OCI-LY1 (cell line): ENCODE data around the gene ZNF609.
A peak's percentile ranks its signal among the peaks of the same experiment; 100 is the strongest.

Source experiments
- H2AFZ ChIP-seq: fragments of 200-600 bp; sonication (generic), shearing (Covaris generic); 2 replicates; pipeline ENCODE4 v1.6.0; 2014; ENCODE audit warnings: antibody characterized with exemption, mild to moderate bottlenecking, low read length
- H3F3A ChIP-seq: fragments of 200-600 bp; sonication (generic), shearing (Covaris generic); 2 replicates; pipeline ENCODE4 v1.6.0; 2014; ENCODE audit warnings: mild to moderate bottlenecking, antibody characterized with exemption, low read length, moderate library complexity; ENCODE audit not compliant: insufficient read depth
- H3K27ac ChIP-seq: fragments of 200-600 bp; sonication (generic); 2 replicates; pipeline ENCODE4 v1.5.1; 2014; ENCODE audit warnings: low read length, mixed run types, mild to moderate bottlenecking, low read depth; ENCODE audit not compliant: poor library complexity, severe bottlenecking
- H3K27me3 ChIP-seq: fragments of 200-600 bp; sonication (generic); 2 replicates; pipeline ENCODE4 v1.6.0; 2014; ENCODE audit warnings: antibody characterized with exemption, mild to moderate bottlenecking, low read length, moderate library complexity; ENCODE audit not compliant: insufficient read depth
- H3K36me3 ChIP-seq: fragments of 200-600 bp; sonication (generic); 2 replicates; pipeline ENCODE4 v1.6.1; 2014; ENCODE audit warnings: mild to moderate bottlenecking, antibody characterized with exemption, low read length, moderate library complexity, mixed read lengths; ENCODE audit not compliant: insufficient read depth
- H3K4me1 ChIP-seq: fragments of 200-600 bp; sonication (generic); 2 replicates; pipeline ENCODE4 v1.5.1; 2014; ENCODE audit warnings: mild to moderate bottlenecking, low read length, moderate library complexity; ENCODE audit not compliant: insufficient read depth, severe bottlenecking
- H3K4me2 ChIP-seq: fragments of 200-600 bp; sonication (generic), shearing (Covaris generic); 2 replicates; pipeline ENCODE4 v1.6.1; 2014; ENCODE audit warnings: low read length
- H3K4me3 ChIP-seq: fragments of 200-600 bp; sonication (generic); 2 replicates; pipeline ENCODE4 v1.5.1; 2014; ENCODE audit warnings: low read length, low read depth, mild to moderate bottlenecking, mixed read lengths; ENCODE audit not compliant: poor library complexity, severe bottlenecking
- H3K79me2 ChIP-seq: fragments of 200-600 bp; shearing (Covaris generic); 2 replicates; pipeline ENCODE4 v1.6.1; 2016; ENCODE audit warnings: mixed run types, low read length, mixed read lengths; ENCODE audit not compliant: insufficient read depth
- H3K9ac ChIP-seq: fragments of 200-600 bp; sonication (generic), shearing (Covaris generic); 2 replicates; pipeline ENCODE4 v1.6.1; 2014; ENCODE audit warnings: mild to moderate bottlenecking, low read length, mixed read lengths
- H3K9me2 ChIP-seq: fragments of 200-600 bp; sonication (generic), shearing (Covaris generic); 2 replicates; pipeline ENCODE4 v1.6.1; 2014; ENCODE audit warnings: low read depth, mild to moderate bottlenecking, low read length, mixed read lengths
- H3K9me3 ChIP-seq: fragments of 200-600 bp; shearing (Covaris generic); 2 replicates; pipeline ENCODE4 v1.6.1; 2014; ENCODE audit warnings: low read length, mixed read lengths
- H4K20me1 ChIP-seq: fragments of 200-600 bp; sonication (generic), shearing (Covaris generic); 2 replicates; pipeline ENCODE4 v1.6.0; 2016; ENCODE audit warnings: mild to moderate bottlenecking, low read length; ENCODE audit not compliant: insufficient read depth
- CTCF ChIP-seq: fragments of 200-600 bp; sonication (generic), shearing (Covaris generic); IDR thresholded peaks from 2 replicates; pipeline ENCODE4 v1.5.1; 2017; ENCODE audit warnings: mild to moderate bottlenecking, antibody characterized with exemption, low read length, moderate library complexity, mixed read lengths
- EZH2 ChIP-seq: fragments of 200-600 bp; sonication (generic), shearing (Covaris generic); IDR thresholded peaks from 2 replicates; pipeline ENCODE4 v1.8.0; 2017; ENCODE audit warnings: borderline replicate concordance, mixed run types, mild to moderate bottlenecking, antibody characterized with exemption, low read length, moderate library complexity, mixed read lengths

ZNF609 gene

GRCh38 chr15:64699751-64700388 is 239.5 kb downstream of the ZNF609 start:
- no peaks in the 10 kb centered on the region for H3F3A ChIP-seq
- H2AFZ ChIP-seq, result no peak overlapping the region
- H3K9me2 ChIP-seq, result no peaks in the 10 kb centered on the region
- H3K9ac ChIP-seq, result no peak overlapping the region
- no peaks in the 10 kb centered on the region for H3K36me3 ChIP-seq
- H3K9me3 ChIP-seq, result no peaks in the 10 kb centered on the region
- peaks cover 58% of the 10 kb centered on the region for H3K4me1 ChIP-seq
- TF ChIP-seq CTCF (no peak), EZH2 (no peak)
- H3K79me2 ChIP-seq, result peaks cover 13% of the 10 kb centered on the region
- H3K27me3 ChIP-seq, result no peaks in the 10 kb centered on the region
- H4K20me1 ChIP-seq, result no peaks in the 10 kb centered on the region
- no peak overlapping the region for H3K27ac ChIP-seq
- no peak overlapping the region for H3K4me3 ChIP-seq
- peak overlapping the region; percentile 76; the same call in 1 of the 2 replicates for H3K4me2 ChIP-seq

- no peaks in the 10 kb centered on the region for H3K27me3 ChIP-seq
- H3K4me3 ChIP-seq, result peak overlapping the region; percentile 86
- H3K4me1 ChIP-seq, result peaks cover 47% of the 10 kb centered on the region
- TF ChIP-seq EZH2, result no peak
- TF ChIP-seq CTCF, result no peak
- no peak overlapping the region for H2AFZ ChIP-seq
- H4K20me1 ChIP-seq, result no peaks in the 10 kb centered on the region
- H3K36me3 ChIP-seq, result no peaks in the 10 kb centered on the region
- peak overlapping the region; percentile 85; the same call in 1 of the 2 replicates for H3K9ac ChIP-seq
- H3F3A ChIP-seq, result no peaks in the 10 kb centered on the region
- peak overlapping the region; percentile 76 for H3K4me2 ChIP-seq
- no peaks in the 10 kb centered on the region for H3K9me3 ChIP-seq
- H3K79me2 ChIP-seq, result peaks cover 13% of the 10 kb centered on the region
- H3K9me2 ChIP-seq, result no peaks in the 10 kb centered on the region
- H3K27ac ChIP-seq, result peak overlapping the region; percentile 5
These were observed 240.7 kb downstream of the ZNF609 start for GRCh38 chr15:64701051-64701450.

GRCh38 chr15:64701482-64702184 is 241.3 kb downstream of the ZNF609 start:
- peaks cover 13% of the 10 kb centered on the region for H3K79me2 ChIP-seq
- peak overlapping the region; percentile 5 for H3K27ac ChIP-seq
- no peak overlapping the region for H2AFZ ChIP-seq
- no peaks in the 10 kb centered on the region for H3K27me3 ChIP-seq
- H3K36me3 ChIP-seq, result no peaks in the 10 kb centered on the region
- H3K4me1 ChIP-seq, result peaks cover 47% of the 10 kb centered on the region
- no peaks in the 10 kb centered on the region for H3K9me3 ChIP-seq
- peak overlapping the region; percentile 86 for H3K4me3 ChIP-seq
- H3F3A ChIP-seq, result no peaks in the 10 kb centered on the region
- peak overlapping the region; percentile 85; the same call in 1 of the 2 replicates for H3K9ac ChIP-seq
- H3K4me2 ChIP-seq, result peak overlapping the region; percentile 76
- TF ChIP-seq EZH2 (no peak), CTCF (no peak)
- no peaks in the 10 kb centered on the region for H4K20me1 ChIP-seq
- H3K9me2 ChIP-seq, result no peaks in the 10 kb centered on the region
